Measurements from ENCODE around the gene GJA1.

GJA1 gene

GRCh38 chr6:121482004-121482693, 46.7 kb downstream of the GJA1 start:
- in situ Hi-C loops (cut with MboI; ENCODE audit: low sequenced_read_pairs) = no loop called here

GRCh38 chr6:121482751-121483150, 47.3 kb downstream of the GJA1 start:
- in situ Hi-C loops (cut with MboI; ENCODE audit: low sequenced_read_pairs) = no loop called here

- in situ Hi-C loops (cut with MboI; ENCODE audit: low sequenced_read_pairs) = no loop called here
Measured at GRCh38 chr6:121485359-121485811, 49.9 kb downstream of the GJA1 start.

- in situ Hi-C loops (cut with MboI; ENCODE audit: low sequenced_read_pairs) = no loop called here
Measured at GRCh38 chr6:121491576-121491975, 56.1 kb downstream of the GJA1 start.

GRCh38 chr6:121492536-121492935, 57.1 kb downstream of the GJA1 start:
- in situ Hi-C loops (cut with MboI; ENCODE audit: low sequenced_read_pairs) = no loop called here

GRCh38 chr6:121497970-121498375, 62.5 kb downstream of the GJA1 start:
- in situ Hi-C loops (cut with MboI; ENCODE audit: low sequenced_read_pairs) = no loop called here

GRCh38 chr6:121498481-121499276, 63.2 kb downstream of the GJA1 start:
- in situ Hi-C loops (cut with MboI; ENCODE audit: low sequenced_read_pairs) = no loop called here
